Mucosa of descending colon (tissue), 3 donors: Measurements from ENCODE around the gene NTM. TPM values are rescaled to one million over a fixed set of nuclear protein-coding genes. Genes with fewer than 3 reads are reported as not detected.

Experiments
- ATAC-seq: fragments of 200-7000 bp; cut with Tn5 transposase; one replicate; pipeline ENCODE4 v1.9.1; 2020; ENCODE audit warnings: mild to moderate bottlenecking, moderate library complexity
- DNase-seq, 3 donors: peaks; one replicate each; pipeline ENCODE4 v3.0.0-alpha.2; 2020
- H3K36me3 ChIP-seq: fragments of 200-600 bp; one replicate; pipeline ENCODE4 v1.8.0; 2021; ENCODE audit warnings: low read depth, mild to moderate bottlenecking
- H3K4me1 ChIP-seq: fragments of 200-600 bp; one replicate; pipeline ENCODE4 v1.8.0; 2021; ENCODE audit warnings: low read depth, mild to moderate bottlenecking
- H3K4me3 ChIP-seq: fragments of 200-600 bp; one replicate; pipeline ENCODE4 v1.8.0; 2021; ENCODE audit warnings: mild to moderate bottlenecking
- H3K9me3 ChIP-seq: fragments of 200-600 bp; one replicate; pipeline ENCODE4 v1.8.0; 2021; ENCODE audit warnings: mild to moderate bottlenecking
- CTCF ChIP-seq: fragments of 200-600 bp; IDR thresholded peaks from one replicate; pipeline ENCODE4 v1.8.0; 2022; ENCODE audit warnings: antibody characterized with exemption, mild to moderate bottlenecking
- intact Hi-C, 2 donors: fragments of 100-400 bp; cut with DNase I in 1 of 2; cut with micrococcal nuclease in 1 of 2; formaldehyde crosslinking; loops; one replicate each; pipeline versions ENCODE4 v1.11.0 to v1.11.1; 2022; cut with DNase I, micrococcal nuclease
- total RNA-seq, 3 donors: library from RNA; stranded (reverse); fragmentation: NEBNext Ultra II Directional in 2 of 3; extraction: Animal tissue kit (Norgen Biotek cat#: 25700) in 2 of 3; gene quantifications; one replicate each; pipeline versions ENCODE4 v1.2.1 to v1.2.4, GENCODE V29; 2021 to 2023
- donor health status: DM: no; HTN: no; CAD: no; lungs with moderate emphysema.
- donor health status: DM: no; HTN: no; CAD: no.
- donor health status: DM: no; HTN: yes; CAD: no.

NTM gene
- total RNA-seq, 3 donors from 2014 or later = 0.64 to 7.7 (median 1.2) TPM

DNA sequence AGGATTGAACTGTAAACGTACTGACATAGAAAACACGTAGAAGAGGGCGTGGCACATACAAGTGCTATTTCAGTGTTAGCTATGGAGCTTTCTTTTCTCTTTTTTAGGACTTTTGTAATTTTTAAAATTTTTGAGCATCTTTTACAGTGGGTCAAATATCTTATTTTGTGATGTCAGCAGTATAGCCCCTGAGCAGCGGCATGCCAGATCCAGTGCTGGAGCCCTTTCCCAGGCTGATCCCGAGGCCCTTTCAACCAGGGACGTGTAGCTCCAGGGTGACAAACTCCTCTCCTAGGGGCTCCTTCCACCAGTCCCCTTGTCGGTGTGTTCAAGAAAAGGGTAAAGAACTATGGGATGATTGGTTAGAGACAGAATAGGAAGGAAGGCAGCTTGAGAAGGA lies 777.0 kb downstream of the NTM start:
- no peaks in the 10 kb centered on the region for H3K4me1 ChIP-seq
- intact Hi-C loops = no loop called here
- no peak overlapping the region for H3K4me3 ChIP-seq
- no peaks in the 10 kb centered on the region for H3K36me3 ChIP-seq
- no peak for TF ChIP-seq CTCF
- no peak for DNase-seq
- ATAC-seq = no peak
- H3K9me3 ChIP-seq = no peaks in the 10 kb centered on the region

DNA sequence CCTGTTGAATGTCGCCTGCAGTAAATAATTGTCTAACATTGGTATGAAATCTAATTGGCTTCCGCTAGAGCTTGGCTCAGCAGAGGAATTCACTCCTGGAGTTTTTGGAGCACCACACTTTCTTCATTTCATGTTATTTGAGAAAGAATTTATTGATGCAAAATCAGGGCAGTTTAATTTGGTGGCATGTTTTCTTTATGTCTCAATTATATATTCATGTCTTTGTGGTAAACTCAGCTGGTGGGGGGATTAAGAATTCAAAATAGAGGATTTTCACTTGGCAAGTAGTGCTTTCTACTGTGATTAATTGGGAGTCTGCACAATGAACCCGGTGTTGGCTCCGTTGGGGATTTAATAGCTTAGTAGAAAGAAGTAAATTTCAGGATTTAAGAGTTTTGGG lies 784.4 kb downstream of the NTM start:
- Histone ChIP-seq H3K4me3 (no peak overlapping the region), H3K36me3 (no peaks in the 10 kb centered on the region), H3K9me3 (no peaks in the 10 kb centered on the region), H3K4me1 (no peaks in the 10 kb centered on the region)
- ATAC-seq (no peak), DNase-seq (no peak)
- intact Hi-C loops = no loop called here
- no peak for TF ChIP-seq CTCF

GRCh38 chr11:132158091-132158490 lies 787.7 kb downstream of the NTM start:
- Histone ChIP-seq H3K4me3 (no peak overlapping the region), H3K36me3 (no peaks in the 10 kb centered on the region), H3K9me3 (no peaks in the 10 kb centered on the region), H3K4me1 (no peaks in the 10 kb centered on the region)
- peak in 1 of 3 donors; percentile 28 for DNase-seq
- no peak for TF ChIP-seq CTCF
- peak; percentile 37 for ATAC-seq
- intact Hi-C loops = no loop called here

DNA sequence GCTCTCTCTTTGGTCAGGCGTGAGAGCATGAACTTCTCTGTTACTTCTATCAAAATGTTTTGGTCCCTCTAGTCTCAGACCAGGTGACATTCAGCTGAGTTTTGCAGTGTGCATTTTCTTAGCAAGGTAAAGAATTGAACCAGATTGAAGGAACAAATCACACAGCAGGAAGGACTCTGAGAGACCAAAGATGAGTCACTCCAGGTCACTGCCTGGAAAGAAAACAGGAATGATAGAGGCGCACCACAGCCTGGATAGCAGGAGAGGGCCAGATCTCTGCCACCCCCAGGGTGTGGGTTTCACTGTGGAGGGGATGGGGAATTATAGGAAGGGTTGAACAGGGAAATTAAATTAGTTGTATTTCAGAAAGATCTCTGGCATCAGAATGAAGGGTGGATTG lies 788.3 kb downstream of the NTM start:
- ATAC-seq = no peak
- no peak for DNase-seq
- no peaks in the 10 kb centered on the region for H3K4me1 ChIP-seq
- peaks cover 3% of the 10 kb centered on the region for H3K9me3 ChIP-seq
- intact Hi-C loops = no loop called here
- no peaks in the 10 kb centered on the region for H3K36me3 ChIP-seq
- H3K4me3 ChIP-seq = no peak overlapping the region
- TF ChIP-seq CTCF = no peak

DNA sequence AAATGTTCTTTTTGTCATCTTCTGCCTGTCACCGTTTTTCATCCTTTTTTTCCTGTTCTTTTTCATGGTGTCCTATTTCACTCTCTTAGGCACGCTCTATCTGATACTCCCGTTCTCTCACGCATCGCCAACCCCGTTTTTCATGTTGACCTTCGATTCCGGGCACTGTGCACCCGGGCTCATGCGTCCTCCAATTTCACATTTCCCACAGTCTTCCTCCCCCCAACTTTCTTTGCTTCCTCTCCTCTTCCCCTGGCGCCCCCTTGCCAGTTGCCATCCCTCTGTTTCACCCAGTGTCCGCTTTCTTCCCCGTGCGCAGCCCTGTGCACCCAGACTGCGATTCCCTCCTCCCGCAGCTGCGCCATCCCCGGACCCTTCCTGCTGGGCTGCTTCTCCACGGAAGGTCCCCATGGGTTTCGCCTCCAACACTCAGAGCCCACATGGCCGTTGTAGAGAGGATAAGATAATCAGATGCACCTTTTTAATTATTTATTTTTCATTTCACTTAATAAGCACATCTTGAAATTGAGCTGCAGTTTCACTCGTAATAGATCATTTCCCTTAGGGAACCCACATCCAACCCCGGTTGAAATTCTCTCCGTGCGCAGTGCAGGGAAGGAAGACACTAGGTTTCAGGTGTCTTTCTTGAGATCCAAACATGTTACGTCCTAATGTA lies 791.1 kb downstream of the NTM start:
- no peak overlapping the region for H3K4me3 ChIP-seq
- no peak for ATAC-seq
- H3K4me1 ChIP-seq = no peaks in the 10 kb centered on the region
- no peak for TF ChIP-seq CTCF
- intact Hi-C loops = no loop called here
- DNase-seq = no peak
- peaks cover 5% of the 10 kb centered on the region for H3K9me3 ChIP-seq
- H3K36me3 ChIP-seq = no peaks in the 10 kb centered on the region
